HTR-8/SVneo (cell line): Measurements from ENCODE around the gene KHDC1.
"Not testable (repeated sequence)": the region's sequence is repeated elsewhere in the genome, so short reads cannot be mapped to it uniquely, and the experiment has no call there.

Source experiments
- DNase-seq: peaks from one replicate; pipeline ENCODE4 v3.0.0; 2011; ENCODE audit warnings: low spot score, mixed read lengths; ENCODE audit not compliant: insufficient read length
- FAIRE-seq: peaks from 2 replicates; lab custom pipeline; 2011; peaks lifted over from hg19 to GRCh38; lab: Jason Lieb, UNC

Gene KHDC1, protein sequence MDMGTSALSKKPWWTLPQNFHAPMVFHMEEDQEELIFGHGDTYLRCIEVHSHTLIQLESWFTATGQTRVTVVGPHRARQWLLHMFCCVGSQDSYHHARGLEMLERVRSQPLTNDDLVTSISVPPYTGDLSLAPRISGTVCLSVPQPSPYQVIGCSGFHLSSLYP

DNA sequence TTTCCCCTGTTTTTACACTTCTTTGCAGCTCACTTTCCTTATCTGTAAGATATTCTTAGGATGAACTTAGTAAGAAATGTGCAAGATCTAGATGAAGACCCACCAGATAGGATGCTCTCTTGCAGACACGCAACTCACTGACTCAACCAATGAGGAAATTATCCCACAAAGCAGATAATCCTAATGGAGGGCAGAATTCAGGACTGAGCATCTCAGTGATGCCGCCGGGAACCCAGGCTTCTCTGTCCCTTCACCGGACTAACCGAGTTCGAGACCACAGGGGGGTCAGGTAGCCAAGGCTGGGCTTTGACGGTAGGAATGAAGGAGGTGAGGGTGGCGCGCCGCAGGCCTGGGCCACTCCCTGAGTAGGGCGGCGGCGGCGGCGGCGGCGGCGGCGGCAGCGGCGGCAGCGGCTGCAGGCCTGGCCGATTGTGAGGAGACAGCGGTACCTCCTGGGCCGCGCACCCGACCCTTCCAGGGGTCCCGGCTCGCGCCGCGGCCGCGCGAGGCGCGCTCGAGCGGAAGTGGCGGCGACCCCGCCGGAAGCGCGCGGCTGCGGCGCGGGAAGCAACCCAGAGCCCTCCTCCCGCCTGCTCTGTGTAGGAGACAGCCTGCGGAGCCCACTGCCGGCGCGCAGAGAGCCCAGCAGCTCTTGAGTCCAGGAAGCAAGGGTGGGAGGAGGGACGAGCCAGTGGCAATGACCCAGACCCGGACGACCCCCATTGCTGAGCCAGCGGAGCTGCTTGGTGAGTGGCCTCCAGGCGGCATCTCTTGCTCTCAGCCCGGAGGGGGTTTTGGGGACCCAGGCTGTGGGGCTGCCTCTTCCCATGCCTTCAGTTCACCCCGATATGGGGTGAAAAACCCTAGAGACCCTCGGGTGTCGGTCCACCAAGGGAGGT, at the start of gene KHDC1:
TSS of gene KHDC1 (minus strand) at position 526 of the 899 bp plus-strand sequence. CDS start 20,679 bp downstream, outside the sequence.
- DNase-seq: peak; percentile 75
- no peak for FAIRE-seq

DNA sequence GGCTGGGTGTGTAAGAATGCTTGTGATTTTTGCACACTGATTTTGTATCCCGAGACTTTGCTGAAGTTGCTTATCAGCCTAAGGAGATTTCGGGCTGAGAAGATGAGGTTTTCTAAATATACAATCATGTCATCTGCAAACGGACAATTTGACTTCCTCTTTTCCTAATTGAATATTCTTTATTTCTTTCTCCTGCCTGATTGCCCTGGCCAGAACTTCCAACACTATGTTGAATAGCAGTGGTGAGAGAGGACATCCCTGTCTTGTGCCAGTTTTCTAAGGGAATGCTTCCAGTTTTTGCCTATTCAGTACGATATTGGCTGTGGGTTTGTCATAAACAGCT, 47.5 kb upstream of the KHDC1 start:
- DNase-seq, FAIRE-seq: not testable (repeated sequence)

DNA sequence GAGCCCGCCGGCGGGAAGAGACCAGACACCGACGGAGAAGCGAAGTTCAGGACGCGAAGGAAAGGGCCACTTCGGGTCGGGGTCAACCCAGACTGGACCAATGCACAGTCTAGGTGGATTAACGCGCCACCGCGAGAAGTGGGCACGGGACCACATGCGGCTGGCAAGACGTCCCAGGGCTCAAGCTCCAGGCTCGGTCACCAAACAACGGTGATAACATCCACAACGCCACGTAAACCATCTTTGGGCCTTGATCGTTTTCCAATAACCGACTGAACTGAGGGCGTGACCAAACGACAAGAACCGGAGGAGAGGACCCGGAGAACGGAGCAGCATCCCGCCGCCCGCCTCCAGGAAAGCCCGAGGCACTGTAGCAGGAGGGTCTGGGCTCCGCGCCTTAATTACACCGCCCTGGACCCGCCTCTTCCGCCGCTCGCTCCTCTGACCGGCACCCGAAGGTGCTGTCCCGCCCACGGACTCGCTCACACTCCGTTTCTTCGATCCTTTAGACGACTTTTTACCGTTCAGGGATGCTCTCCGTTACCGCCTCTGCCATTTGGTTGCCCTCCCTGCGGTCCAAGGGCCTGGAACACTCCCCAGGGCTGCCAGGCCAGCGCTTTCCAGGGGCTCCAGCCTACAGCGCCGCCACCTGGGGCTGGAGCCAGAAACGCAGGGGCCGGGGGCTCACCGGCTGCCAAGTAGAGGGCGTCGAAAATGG, 46.9 kb upstream of the KHDC1 start:
- FAIRE-seq (peak; percentile 79), DNase-seq (peak; percentile 68)

DNA sequence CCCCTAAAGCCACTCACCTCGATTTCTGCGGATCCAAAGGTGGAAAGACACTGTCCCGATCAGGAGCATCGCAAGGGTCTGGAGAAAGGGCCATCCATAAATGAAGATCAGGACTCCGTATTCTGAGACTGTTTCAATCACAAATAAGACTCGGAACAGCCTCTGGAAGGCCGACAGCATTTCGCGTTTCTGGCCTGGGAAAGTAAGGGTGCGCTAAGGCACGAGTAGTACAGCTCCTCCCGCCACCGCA, 46.5 kb upstream of the KHDC1 start:
- FAIRE-seq: no peak
- DNase-seq: no peak

DNA sequence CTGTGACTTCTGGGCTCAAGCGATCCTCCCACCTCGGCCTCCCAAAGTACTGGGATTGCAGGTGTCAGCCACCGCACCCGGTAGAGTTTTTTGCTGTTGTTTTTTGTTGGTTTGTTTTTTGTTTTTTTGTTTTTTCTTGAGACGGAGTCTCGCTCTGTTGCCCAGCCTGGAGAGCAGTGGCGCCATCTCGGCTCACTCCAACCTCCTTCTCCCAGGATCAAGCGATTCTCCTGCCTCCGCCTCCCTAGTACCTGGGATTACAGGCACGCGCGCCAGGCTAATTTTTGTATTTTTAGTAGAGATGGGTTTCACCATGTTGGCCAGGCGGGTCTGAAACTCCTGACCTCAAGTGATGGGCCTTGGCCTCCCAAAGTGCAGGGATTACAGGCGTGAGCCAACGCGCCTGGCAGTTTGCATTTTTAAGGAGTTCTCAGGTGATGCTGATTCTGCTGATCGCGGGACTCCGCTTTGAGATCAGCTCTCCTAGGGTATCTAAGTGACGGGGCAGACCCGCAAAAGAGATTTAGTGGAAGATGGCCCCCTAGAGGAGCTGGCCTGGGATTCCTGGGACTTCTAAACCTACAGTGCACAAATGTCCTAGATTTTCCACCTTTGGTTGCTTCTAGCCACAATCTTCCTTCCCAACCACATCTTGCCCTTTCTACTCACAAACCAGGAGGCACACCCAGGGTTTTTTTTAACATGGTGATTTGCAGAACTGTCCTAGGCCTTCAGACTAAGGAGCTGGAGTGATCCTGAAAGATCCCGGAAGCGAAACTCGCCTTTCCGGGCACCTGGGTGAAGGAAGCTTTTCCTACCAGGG, 45.9 kb upstream of the KHDC1 start:
- FAIRE-seq (no peak), DNase-seq (peak; percentile 63)

DNA sequence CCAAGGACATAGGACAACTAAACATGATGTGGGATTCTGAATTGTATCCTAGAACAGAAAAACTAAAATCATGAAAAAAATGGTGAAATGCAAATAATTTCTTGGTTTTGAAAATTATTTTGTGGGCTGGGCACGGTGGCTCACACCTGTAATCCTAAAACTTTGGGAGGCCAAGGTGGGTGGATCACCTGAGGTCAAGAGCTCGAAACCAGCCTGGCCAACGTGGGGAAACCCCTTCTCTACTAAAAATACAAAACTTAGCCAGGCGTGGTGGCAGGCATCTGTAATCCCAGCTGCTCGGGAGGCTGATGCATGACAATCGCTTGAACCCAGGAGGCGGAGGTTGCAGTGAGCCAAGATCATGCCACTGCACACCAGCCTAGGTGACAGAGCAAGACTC, 40.8 kb upstream of the KHDC1 start:
- FAIRE-seq: not testable (repeated sequence)

DNA sequence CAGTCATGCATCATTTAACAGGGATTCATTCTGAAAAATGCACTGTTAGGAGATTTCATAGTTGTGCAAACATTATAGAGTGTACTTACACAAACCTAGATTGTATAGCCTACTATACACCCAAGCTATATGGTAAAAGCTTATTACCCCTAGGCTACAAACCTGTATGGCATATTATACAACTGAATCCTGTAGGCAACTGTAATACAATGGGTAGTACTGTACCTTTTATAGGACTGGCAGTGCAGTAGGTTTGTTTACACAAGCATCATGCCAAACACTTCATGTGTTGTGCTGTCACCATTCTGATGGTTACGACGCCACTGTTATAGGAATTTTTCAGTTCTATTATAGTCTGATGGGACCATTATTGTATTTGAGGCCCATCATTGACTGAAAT, 39.3 kb upstream of the KHDC1 start:
- DNase-seq: no peak
- no peak for FAIRE-seq

More for the DNA sequence above, 40.8 kb upstream of the KHDC1 start:
- DNase-seq: not testable (repeated sequence)

DNA sequence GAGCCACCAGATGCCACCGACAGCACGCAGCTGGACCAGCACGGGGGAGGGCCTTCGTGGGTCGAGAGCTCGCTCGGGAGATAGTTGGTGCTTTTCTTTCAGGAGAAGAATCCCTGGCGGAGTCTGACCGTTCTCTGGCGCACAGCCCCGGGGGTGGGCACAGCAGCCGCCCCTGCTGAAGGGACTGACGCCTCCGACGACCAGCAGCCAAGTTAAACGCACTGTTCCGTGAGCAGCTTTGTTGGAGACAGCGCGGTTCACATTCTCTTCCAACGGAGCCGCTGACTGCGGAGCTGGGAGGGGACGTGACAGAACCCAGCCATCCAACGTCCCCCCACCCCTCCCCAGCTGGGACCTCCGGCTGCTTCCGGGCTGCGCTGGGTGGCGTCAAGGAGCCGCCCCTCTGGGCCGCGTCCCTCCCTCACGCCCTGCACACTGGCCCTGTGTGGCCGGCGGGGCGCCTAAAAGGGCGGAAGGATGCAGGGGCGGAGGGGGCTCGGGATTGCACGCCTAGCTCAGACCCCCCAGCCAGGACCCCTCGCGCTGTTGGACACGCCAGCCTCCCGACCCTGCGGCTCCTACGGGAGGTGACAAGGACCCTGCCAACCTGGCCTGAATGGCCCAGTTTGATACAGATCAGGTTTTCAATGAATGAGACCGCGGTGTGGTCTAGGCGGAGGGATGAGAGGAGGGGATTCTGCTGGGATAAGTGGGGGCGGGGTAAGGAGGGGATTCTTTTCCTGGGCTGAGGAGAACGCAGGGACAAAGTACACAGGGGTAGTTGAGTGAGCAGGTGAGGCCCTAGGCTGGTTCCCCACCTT, 36.4 kb upstream of the KHDC1 start:
- no peak for FAIRE-seq
- no peak for DNase-seq

DNA sequence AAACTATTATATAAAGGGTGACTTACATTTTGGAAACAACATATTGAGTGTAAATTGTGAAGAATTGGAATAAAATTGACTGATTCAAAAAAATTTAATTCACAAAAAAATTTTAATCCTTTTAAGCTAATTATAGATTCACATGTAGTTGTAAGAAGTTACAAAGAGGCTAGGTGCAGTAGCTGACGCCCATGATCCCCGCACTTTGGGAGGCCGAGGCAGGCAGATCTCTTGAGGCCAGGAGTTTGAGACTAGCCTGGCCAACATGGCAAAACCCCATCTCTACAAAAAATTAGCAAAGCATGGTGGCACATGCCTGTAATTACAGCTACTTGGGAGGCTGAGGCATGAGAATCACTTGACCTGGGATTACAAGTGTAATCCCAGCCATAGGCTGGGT, 30.3 kb upstream of the KHDC1 start:
- FAIRE-seq (no peak), DNase-seq (no peak)

DNA sequence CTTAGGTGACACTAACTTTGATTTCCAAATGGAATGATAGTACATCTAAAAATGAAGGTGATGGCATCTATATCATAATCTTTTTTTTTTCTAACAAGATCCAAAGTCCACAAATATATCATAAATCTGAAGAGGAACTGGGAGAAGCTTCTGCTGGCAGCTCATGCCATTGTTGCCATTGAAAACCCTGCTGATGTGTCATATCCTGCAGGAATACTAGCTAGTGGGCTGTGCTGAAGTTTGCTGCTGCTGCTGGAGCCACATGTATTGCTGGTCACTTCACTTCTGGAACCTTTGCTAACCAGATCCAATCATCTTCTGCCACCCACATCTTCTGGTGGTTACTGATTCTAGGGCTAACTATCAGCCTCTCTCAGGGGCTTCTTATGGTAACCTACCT, 27.4 kb upstream of the KHDC1 start:
- no peak for DNase-seq
- no peak for FAIRE-seq

DNA sequence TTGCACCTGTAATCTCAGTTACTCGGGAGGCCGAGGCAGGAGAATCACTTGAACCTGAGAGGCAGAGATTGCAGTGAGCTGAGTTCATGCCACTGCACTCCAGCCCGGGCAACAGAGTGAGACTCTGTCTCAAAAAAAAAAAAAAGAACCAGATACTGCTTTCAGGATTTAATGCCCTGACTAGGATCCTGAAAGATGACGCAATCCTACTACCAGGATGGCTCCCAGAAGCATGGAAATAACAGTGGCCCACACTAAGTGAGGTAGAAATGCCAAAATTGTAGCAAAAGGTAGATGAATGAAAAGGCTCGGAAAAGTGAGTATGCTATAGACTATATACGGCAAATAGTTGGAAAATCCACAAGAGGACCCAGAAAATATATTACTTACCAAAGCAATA, 23.8 kb upstream of the KHDC1 start:
- FAIRE-seq: no peak
- DNase-seq: no peak

DNA sequence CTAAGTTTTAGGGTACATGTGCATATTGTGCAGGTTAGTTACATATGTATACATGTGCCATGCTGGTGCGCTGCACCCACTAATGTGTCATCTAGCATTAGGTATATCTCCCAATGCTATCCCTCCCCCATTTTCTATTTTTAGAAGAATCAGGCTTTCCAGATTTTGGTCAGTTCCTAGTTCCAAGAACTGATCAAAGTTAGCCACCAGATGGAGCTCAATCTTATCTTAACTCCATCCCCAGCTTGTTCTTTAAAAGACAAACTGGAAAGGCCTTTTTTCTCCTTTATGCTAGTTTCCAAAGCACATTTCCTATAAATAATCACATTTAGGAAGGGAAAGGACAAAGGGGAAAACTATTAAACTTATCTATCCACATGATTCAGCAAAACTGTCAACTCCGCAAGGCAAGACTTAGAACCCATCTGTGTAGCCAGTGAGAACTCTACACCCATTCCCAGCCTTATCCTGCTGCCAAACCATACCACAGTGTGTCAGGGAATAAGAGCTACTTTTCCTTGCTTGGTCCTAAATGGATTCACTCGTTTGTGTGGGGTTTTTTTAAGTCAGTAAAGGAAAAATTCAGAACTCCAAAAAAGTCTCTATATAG, 22.8 kb upstream of the KHDC1 start:
- FAIRE-seq (no peak), DNase-seq (peak; percentile 57)

DNA sequence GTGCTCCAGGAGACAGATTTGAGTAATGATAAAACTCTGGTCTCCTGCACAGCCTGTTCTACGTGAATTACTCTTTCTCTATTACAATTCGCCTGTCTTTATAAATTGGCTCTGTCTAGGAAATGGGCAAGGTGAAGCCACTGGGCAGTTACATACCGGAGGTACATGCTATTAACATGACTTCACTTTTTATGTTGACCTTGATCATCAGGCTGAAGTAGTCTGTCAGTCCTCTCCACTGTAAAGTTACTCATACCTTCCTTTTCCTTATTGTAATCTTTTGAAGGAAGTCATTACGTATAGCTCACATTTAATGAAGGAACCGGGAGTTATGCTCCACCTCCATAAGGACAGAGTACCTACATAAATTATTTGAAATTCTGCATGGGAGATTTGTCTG, 19.9 kb upstream of the KHDC1 start:
- FAIRE-seq: no peak
- DNase-seq: no peak

DNA sequence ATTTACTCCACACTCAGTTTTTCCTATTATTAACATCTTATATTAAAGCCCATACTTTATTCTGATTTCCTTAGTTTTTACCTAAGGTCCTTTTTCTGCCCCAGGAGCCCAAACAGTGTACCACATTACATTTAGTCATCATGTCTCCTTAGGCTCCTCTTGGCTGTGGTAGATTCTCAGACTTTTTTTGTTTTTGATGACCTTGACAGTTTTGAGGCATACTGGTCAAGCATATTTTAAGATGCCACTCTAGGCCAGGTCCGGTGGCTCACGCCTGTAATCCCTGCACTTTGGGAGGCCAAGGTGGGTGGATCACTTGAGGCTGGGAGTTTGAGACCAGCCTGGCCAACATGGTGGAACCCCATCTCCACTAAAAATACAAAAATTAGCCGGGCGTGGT, 18.7 kb upstream of the KHDC1 start:
- DNase-seq, FAIRE-seq: not testable (repeated sequence)

DNA sequence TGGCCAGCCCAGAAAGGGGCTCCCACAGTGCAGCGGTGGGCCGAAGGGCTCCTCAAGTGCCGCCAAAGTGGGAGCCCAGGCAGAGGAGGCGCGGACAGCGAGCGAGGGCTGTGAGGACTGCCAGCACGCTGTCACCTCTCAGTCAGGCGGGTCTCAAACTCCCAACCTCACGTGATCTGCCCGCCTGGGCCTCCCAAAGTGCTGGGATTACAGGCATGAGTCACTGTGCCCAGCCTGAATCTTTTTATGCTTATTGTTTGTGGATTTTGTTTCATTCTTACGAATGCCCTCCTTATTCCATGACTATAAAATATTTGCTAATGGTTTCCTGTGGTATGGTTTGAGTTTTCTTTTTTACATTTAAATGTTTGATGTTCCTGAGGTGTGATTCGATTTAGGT, 6.3 kb upstream of the KHDC1 start:
- FAIRE-seq, DNase-seq: not testable (repeated sequence)

DNA sequence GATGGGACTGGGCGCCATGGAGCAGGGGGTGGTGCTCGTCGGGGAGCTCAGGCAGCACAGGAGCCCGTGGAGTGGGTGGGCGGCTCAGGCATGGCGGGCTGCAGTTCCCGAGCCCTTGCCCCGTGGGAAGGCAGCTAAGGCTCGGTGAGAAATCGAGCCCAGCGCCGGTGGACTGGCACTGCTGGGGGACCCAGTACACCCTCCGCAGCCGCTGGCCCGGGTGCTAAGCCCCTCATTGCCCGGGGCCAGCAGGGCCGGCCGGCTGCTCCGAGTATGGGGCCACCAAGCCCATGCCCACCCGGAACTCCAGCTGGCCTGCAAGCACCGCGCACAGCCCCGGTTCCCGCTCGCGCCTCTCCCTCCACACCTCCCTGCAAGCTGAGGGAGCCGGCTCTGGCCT, 5.9 kb upstream of the KHDC1 start:
- DNase-seq, FAIRE-seq: not testable (repeated sequence)

DNA sequence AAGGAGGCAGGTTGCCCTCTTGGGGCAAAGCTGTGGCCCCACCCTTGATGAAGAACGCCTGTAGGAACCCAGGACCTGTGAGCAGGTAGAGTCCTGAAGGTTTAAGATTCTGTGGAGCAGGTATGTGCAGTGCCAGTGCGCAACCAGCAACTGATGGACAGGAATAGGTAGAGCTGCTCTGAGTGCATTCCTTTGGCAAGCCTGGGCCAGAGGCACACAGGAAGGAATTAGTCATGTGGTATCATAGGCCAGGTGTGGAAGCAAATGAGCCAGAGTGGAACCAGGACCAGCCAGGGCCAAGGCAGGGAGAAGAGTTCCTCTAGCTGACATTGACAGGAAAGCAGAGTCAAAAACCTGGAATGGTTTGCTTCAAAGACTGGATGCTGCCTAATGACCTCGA, 1.4 kb upstream of the KHDC1 start:
- FAIRE-seq (no peak), DNase-seq (no peak)

DNA sequence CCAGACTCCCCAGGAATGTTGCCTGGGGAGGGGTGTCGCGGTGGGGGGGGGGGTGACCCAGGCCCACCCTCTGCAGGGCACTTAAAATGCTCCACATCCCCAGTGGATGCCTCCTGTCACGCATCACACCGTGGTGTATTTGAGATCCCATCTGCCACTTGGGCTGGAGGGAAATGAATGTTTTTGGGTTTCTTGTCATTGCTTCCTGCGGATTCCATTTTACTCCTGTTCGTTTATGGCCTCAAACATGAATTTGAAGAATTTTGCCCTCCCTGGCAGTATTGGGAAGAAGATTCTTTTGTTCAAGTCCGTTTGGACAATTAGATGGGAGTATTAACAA, 544 bp upstream of the KHDC1 start:
- no peak for DNase-seq
- peak; percentile 23 for FAIRE-seq

DNA sequence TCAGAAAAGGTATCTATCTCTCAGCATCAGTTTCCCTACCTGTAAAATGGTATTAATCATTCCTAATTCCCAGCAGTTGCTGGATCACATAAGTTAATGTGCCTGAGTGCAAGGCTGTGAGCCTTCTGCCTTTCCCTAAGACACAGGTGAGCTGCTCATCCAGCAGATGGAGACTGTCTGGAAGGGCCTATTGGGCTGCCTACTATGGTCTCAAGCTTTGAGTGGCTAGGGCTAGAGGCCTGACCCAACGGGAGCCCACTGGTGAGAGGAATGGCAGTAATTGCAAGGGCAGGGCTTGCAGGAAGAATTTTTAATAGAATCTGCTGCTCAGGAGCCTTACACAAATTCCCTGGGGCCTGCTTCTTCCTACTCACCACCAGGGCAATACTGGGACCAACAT, 4.3 kb downstream of the KHDC1 start:
- DNase-seq: no peak
- no peak for FAIRE-seq
